Nucleus accumbens (tissue), 56 donors: ENCODE data around the gene GDPD4.

Experiments
- DNase-seq, 56 donors: peaks; one replicate each; lab custom pipeline; 2025; lab: John Stamatoyannopoulos, UW

GDPD4 gene

DNA sequence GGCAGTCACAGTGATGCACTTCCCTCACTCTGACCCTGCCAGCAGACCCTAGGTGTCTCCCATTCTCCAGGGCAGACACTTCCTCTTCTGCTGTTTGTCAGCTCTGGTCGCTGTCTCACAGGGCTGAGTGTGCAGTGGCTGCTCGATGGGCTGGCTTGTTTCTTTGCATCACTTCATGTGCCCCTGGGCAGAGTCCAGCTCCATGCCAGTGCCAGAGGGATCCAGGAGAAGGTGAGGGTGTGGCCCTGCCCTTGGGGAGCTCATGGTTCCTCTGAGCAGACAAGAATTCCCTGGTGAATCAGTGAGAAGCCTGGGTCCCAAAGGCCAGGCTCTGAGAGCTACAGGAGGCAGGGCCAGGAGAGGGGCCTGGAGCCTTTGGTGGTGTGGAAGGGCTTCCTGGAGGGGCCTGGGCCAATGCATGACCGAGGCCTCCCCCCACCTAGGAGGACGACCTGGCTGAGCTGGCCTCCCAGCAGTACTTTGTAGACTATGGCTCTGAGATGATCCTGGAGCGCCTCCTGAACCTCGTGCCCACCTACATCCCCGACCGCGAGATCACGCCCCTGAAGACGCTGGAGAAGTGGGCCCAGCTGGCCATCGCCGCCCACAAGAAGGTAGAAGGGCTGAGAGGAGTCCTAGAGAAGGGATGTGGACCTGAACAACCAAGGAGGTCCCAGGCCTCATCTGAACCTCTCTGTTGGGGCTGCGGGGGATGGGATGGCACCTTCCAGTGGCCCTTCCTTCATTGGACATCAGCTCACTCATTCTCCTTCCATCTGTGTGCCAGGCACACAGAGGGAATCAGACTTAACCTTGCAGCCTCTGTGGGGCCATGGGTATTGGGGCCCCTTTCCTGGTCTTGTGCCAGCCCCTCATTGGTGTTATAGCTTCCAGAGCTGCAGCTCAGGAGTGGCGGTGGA lies 107.3 kb downstream of the GDPD4 start:
- no peak for DNase-seq

DNA sequence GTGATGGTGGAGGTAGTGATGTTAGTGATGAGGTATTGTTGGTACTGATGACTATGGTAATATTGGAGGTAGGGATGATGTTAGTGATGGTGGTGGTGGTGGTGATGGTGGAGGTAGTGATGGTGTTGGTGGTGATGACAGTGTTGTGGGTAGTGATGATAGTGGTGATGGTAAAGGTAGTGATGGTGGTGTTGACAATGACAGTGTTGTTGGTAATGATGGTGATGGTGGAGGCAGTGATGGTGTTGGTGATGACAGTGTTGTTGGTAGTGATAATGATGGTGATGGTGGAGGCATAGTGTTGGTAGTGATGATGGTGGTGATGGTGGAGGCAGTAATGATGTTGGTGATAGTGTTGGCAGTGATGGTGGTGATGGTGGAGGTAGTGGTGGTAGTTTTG lies 108.3 kb downstream of the GDPD4 start:
- no peak for DNase-seq

DNA sequence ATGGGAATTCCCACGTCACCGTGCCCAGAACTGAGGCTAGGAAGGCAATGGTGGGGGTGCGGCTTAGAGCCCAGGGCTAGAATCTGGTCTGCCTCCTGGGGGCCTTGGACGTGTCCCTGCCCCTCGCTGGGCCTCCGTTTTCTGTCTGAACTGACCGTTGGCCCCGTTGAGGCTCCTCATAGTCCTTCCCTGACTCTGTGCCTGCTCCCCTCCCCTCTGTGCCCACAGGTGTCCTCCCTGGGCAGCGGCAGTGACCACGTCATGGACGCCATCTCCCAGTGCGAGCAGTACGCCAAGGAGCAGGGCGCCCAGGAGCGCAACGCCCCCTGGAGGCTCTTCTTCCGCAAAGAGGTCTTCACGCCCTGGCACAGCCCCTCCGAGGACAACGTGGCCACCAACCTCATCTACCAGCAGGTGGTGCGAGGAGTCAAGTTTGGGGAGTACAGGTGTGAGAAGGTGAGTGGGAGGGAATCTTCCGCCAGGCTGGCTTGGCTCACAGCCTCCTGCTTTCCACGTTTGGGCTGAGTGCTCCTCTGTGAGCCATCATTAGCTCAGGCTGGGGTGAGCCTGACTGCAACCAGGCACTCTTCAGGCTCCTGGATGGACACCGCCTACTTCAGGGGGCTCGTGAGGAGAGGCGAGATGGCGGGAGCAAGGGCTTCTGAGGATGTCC lies 109.5 kb downstream of the GDPD4 start:
- DNase-seq: peak in 7 of 56 donors; percentile 10 to 21 (median 11)

DNA sequence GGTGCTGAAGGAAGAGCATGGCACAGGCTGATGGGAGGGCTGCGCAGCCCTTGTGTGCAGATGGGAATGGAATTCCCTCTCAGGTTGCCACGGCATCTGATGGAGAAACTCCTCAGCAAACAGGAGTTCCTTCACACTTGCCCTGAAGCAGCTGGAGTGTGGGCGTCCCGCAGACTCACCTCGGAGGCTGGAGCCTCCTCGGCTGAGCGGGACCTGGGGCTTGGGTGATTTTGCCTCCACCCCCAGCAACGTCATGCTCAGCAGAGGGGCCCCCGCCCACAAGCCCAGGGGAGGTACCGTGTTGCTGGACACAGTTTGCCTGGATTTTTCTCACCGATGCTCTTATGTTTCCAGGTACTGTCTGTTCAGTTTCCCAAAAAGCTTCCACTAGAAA lies 110.1 kb downstream of the GDPD4 start:
- no peak for DNase-seq

DNA sequence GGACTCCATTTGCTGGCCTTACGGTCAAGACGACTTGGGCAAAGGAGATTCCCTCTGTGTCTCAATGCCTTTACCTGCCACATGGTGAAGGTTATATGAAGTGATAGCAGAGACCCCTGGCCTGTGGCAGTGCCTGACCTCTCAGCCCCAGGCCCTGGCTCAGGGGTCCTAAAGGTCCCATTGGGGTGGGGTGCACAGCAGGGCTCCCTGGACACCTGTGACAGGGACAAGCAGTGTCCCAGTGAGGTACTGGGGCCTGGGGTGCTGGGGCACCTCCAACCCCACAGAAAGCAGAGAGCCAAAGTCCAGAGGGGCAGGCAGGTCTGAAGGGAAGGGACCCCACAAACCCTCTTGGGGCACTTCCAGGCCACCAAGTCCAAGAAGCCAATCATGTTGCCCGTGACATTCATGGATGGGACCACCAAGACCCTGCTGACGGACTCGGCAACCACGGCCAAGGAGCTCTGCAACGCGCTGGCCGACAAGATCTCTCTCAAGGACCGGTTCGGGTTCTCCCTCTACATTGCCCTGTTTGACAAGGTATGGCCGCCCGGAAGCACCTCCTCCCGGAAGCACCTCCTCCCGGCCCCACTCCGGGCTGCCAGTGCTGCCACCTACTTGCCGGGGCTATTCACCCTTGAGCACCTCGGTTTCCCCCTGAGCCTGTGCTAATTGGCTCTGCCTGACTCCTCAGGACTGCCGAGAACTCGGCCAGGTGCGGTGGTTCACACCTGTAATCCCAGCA lies 111.0 kb downstream of the GDPD4 start:
- no peak for DNase-seq

DNA sequence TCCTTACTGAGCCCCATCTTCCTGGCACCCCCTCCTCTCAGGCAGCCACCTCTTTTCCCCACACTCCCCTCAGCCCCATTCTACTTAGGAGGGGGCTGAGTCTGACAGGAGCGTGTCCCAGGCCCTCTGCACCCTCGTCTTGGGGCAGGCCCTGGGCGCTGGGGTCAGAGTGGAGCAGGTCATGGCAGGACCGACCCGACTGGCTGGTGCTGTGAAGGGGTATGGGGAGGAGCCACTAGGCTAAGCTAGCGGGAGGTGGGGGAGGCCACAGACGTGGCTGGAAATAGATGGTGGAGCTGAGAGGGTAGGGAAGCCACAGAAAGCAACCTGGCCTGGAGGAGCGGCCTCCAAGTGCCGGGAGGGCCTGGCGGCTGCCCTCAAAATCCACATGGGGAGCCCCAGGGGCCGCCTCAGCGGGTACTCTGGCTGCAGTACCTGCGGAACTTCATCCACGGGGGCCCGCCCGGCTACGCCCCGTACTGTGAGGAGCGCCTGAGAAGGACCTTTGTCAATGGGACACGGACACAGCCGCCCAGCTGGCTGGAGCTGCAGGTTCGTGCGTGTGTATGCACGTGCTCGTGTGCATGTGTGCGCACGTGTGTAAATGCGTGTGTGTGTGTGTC lies 111.8 kb downstream of the GDPD4 start:
- DNase-seq: no peak

DNA sequence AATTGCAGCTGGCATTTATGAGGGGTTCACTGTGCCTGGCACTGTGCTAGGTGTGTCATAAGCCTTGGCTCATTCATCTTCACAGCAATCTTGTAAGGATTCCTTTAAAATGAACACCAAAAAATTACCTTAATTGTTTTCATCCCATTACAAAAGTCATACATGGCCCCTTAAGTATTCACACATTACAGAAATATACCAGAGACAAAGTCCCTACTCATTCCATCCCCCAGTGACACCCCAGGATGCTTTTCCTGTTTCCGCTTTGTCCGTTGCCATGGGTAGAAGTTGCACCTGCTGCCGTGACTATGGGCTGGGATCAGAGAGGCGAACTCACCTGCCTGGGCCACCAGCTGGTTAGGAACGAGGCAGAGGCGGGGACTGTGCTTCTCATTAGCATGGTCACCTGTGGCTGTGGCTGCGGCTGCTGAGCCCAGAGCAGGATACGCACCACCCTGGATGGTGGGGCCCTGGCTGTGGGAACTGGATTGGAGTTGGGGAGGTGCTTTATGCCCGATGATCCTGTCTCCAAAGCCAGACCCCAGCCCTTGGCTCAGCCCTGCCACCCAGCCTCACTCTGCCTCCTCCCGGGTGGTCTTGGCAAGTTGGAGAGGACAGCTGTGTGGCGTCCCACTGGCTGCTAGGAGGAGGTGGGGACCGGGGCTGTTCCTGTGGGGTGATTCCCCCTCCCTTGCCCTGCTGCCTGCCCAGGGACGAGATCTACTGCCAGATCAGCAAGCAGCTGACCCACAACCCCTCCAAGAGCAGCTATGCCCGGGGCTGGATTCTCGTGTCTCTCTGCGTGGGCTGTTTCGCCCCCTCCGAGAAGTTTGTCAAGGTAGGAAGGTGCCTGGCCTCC lies 112.6 kb downstream of the GDPD4 start:
- no peak for DNase-seq

DNA sequence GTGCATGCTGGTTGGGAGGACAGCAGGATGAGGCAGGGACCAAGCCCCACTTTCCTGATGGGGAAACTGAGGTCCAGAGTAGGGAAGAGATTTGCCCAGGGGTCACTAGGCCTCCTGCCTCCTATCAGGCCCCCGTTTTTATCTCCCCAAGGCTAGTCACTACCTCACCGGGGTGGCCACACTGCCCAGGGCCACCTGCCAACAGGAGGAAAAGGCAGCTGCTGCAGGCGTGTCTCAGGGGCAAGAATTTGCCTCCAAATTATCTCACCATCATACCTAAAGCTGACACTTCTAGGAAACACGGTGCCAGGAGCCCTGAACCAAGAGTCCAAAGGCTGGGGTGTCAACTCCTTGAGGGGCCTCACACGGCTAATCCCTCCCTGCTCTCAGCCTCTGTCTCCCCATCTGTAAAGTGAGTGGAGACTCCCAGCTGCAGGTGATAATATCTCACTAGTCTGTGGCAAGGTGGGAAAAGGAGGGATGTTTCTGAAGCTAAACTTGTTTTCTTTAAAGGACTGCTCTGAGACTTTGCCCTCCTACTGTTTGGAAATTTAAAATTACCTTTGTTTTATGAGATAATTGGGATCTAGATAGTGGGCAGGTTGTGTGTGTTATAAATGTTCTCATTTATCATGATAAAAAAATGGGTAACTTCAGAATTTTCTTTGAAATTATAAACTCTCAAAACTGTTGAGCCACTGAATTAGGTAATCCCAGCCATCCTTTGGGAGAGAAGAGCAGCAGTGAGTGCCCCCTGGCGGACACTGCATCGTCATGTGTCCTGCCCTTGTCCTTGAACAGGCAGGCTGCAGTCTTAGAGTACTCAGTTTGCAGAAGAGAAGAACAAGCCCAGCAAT lies 113.5 kb downstream of the GDPD4 start:
- peak in 48 of 56 donors; percentile 8 to 89 (median 51) for DNase-seq

DNA sequence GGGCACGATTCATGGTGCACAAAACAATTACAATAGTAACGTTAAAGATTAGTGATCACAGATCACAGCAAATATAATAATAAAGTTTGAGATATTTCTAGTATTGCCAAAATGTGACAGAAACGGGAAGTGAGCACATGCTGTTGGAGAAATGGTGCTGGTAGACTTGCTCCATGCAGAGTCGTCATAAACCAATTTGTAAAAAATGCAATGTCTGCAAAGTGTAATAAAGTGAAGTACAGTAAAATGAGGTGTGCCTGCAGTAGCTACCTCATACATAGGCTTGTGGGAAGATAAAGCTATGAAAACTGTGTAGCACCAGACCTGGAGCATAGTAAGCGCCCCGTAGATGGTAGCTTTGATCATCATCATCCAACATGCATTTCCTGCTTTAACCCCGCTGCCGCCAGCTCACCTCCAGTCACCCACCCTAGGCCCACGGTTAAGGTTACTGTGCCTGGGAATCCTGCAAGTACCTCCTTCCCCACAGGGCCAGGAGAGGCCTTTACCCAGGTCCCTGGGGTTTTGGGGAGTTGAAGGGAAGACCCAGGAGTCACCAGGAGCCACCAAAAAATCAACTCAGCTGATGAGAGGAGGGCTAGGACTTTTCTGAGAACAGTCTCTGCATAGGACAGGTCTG lies 114.3 kb downstream of the GDPD4 start:
- DNase-seq: no peak

DNA sequence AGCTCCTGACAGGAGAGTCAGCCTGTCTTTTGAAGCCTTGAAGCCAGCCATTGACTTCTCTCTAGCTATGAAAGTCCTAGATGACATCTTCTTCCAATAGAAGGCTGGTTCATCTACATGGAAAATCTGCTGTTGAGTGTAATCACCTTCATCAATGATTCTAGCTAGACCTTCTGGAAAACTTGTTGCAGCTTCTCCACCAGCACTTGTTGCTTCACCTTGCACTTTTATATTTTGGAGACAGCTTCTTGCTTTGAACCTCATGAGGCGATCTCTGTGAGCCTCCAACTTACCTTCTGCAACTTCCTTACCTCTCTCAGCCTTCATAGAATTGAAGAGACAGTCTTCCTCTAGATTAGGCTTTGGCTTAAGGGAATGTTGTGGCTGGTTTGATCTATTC lies 115.2 kb downstream of the GDPD4 start:
- DNase-seq: no peak

DNA sequence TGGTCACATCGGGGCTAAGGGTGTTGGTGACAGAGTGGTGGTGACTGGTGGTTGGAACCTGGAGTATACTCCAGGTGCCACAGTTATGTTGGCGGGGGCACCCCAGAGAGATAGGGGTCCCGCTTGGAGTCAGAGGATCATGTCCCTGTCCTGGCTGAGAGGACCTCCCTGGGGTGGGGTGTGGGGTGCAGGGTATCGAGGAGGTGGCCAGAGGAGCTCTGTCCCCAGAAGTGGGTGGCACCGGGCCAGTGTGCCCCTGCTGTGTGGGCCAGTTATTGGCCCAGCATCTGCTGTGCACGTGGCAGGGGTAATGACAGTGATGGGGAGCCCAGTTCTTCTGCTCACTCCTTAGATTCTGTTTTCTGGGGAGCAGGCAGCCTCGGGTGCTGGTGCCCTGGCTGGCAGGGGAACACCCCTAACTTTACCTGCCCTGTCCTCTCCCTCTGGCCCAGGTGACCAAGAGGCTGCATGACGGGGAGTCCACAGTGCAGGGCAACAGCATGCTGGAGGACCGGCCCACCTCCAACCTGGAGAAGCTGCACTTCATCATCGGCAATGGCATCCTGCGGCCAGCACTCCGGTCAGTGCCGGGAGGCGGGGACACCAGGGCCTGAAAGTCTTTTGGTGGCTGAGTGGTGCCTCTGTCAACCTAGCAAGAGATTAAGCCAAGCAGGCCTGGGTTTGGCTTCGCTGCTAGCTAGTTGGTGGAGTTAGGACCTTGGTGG lies 117.2 kb downstream of the GDPD4 start:
- no peak for DNase-seq

DNA sequence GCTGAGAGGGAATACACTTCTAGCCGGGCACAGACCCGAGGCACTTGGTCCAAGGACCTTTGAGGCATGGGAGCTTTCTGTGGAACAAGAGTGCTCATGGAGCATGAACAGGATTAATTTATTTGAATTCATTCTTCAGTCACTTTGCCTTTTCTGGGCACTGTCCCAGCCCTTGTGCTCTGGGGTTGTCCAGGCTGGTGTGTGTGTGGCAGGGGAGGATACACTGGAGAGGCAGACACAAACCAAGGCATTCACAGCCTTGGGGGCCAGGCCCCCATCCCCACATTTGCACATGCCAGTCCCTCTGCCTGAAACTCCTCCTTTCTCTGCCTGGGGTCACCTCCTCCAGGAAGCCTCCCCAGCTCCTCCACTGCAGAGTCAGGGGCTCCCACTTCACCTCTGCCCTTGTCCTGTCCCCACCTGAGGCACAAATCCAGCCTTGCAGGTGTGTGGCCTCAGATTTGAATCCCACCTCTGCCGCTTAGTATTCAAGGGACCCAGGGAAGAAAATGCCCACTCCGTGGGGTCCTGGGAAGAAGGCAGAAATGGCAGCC lies 118.0 kb downstream of the GDPD4 start:
- DNase-seq: peak in 40 of 56 donors; percentile 9 to 78 (median 36)

DNA sequence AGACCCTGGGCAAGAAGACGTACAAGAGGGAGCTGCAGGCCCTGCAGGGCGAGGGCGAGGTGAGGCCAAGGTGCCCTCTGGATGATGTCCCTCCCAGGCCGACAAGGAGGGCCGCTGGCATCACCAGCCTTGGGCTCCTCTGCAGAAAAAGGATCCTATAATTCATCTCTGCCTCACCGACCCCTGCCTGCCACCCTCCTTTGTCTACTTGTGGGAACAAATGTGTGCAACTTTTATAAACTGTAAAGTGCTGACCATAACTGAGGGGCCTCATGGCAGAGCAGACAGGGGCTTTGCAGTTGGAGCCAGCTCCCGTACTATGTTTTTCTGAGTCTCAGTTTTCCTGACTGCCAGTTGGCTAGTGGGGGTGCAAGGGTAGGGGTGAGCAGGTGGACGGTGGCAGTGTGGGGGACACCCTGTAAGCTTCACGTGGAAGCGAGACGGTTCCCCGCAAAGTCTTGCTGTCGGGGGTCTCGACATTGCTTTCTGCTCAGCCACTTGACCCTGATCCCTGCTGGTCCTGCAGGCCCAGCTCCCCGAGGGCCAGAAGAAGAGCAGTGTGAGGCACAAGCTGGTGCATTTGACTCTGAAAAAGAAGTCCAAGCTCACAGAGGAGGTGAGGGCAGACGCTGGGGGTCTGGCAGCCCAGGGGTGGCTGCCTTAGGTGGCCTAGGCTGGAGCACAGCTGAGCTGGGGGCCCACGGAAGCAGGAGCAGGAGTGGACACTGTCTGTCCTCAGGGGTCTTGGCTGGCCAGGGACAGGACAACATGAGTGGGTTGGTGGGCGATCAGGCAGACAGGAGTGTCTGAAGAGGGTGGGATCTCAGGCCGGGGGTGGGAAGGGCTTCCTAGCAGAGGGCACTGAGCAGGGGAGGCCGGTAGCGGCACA lies 118.7 kb downstream of the GDPD4 start:
- peak in 1 of 56 donors; percentile 11 for DNase-seq

DNA sequence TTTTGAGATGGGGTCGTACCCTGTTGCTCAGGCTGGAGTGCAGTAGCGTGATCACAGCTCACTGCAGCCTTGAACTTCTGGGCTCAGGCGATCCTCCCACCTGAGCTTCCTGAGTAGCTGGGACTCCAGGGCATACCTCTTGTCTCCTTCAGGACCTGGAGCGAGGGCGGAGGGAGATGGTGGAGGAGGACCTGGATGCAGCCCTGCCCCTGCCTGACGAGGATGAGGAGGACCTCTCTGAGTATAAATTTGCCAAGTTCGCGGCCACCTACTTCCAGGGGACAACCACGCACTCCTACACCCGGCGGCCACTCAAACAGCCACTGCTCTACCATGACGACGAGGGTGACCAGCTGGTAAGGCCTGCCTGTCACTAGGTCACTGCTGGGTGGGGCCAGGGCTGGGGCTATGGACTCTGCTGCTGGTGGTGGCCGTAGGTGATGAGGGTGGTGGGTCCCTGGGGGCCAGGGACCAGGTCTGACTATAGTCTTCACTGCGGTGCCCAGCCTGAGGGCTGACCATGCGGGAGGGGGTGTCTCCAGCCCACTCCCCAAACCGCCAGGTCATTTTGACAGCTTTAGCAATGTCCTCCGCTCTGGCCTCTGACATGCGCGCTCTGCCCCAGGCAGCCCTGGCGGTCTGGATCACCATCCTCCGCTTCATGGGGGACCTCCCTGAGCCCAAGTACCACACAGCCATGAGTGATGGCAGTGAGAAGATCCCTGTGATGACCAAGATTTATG lies 119.5 kb downstream of the GDPD4 start:
- no peak for DNase-seq

DNA sequence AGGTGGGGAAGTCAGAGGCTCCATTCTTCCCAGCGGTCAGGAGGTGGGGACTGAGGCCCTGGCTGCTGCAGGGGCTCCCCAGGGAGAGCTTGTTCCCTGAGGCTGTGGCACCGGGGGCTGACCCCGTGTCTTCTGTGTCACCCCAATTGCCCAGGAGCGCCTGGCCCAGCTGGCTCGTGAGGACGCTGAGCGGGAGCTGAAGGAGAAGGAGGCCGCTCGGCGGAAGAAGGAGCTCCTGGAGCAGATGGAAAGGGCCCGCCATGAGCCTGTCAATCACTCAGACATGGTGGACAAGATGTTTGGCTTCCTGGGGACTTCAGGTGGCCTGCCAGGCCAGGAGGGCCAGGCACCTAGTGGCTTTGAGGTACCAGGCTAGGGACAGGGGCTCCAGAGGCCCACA lies 120.3 kb downstream of the GDPD4 start:
- no peak for DNase-seq

DNA sequence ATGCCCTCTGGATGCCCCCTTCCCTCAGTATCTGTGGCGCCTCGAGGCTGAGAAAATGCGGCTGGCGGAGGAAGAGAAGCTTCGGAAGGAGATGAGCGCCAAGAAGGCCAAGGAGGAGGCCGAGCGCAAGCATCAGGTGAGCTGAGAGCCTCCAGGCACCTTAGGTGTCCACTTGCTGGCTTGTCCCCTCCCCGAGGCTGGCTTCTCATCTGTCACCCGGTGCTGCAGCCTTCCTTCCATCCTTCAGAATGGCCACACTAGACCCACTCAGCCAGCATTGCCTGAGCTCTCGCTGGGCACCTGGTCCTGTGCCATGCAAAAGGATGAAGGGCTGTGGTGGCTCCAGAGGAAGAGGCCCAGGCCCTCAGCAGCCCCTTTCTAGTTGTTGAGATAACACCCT lies 121.1 kb downstream of the GDPD4 start:
- no peak for DNase-seq
